Measurements from ENCODE around the gene CHST11.
A peak's percentile ranks its signal among the peaks of the same experiment; 100 is the strongest.

CHST11 gene

GRCh38 chr12:104434129-104434528 lies 22.6 kb upstream of the CHST11 start:
- DNase-seq: no peak

GRCh38 chr12:104435175-104435574 lies 21.6 kb upstream of the CHST11 start:
- no peak for DNase-seq

GRCh38 chr12:104435765-104436164 lies 21.0 kb upstream of the CHST11 start:
- DNase-seq: no peak

GRCh38 chr12:104436790-104437189 lies 20.0 kb upstream of the CHST11 start:
- DNase-seq: no peak

GRCh38 chr12:104438134-104438533 lies 18.6 kb upstream of the CHST11 start:
- no peak for DNase-seq

- DNase-seq: no peak
Observed at GRCh38 chr12:104439137-104439536, 17.6 kb upstream of the CHST11 start.

- no peak for DNase-seq
Observed at GRCh38 chr12:104443008-104443407, 13.7 kb upstream of the CHST11 start.

GRCh38 chr12:104446646-104447421 lies 9.9 kb upstream of the CHST11 start:
- no peak for DNase-seq

- DNase-seq: no peak
Observed at GRCh38 chr12:104448031-104448430, 8.7 kb upstream of the CHST11 start.

GRCh38 chr12:104448451-104448850 lies 8.3 kb upstream of the CHST11 start:
- DNase-seq: no peak

- no peak for DNase-seq
Observed at GRCh38 chr12:104450700-104451099, 6.0 kb upstream of the CHST11 start.

- DNase-seq: no peak
Observed at GRCh38 chr12:104452087-104452486, 4.7 kb upstream of the CHST11 start.

- DNase-seq: no peak
Observed at GRCh38 chr12:104453133-104453532, 3.6 kb upstream of the CHST11 start.

- no peak for DNase-seq
Observed at GRCh38 chr12:104454997-104455396, 1.8 kb upstream of the CHST11 start.

- DNase-seq: no peak
Observed at GRCh38 chr12:104455578-104456416, 951 bp upstream of the CHST11 start.

- DNase-seq: peak; percentile 73
Observed at GRCh38 chr12:104456950-104457745, 400 bp downstream of the CHST11 start.

GRCh38 chr12:104457746-104458693 lies 1.3 kb downstream of the CHST11 start:
- peak; percentile 53 for DNase-seq

GRCh38 chr12:104458694-104459367 lies 2.1 kb downstream of the CHST11 start:
- DNase-seq: no peak

- no peak for DNase-seq
Observed at GRCh38 chr12:104459368-104459909, 2.7 kb downstream of the CHST11 start.

GRCh38 chr12:104460041-104460719 lies 3.4 kb downstream of the CHST11 start:
- no peak for DNase-seq
